Activated T-helper 1 cell treated with Interleukin-2 at 50 U/mL for 16 hours (primary cell): ENCODE results near the gene EPM2A.
A peak's percentile ranks its signal among the peaks of the same experiment; 100 is the strongest.

ENCODE experiments used
- DNase-seq: peaks from one replicate; pipeline ENCODE4 v3.0.0-alpha.2; 2020; ENCODE audit warnings: low read depth

Gene EPM2A

GRCh38 chr6:145670311-145670710 is 65.0 kb downstream of the EPM2A start:
- no peak for DNase-seq

GRCh38 chr6:145669627-145670034 is 65.7 kb downstream of the EPM2A start:
- no peak for DNase-seq

- no peak for DNase-seq
Measured at GRCh38 chr6:145668844-145669243, 66.5 kb downstream of the EPM2A start.

- DNase-seq, result no peak
Measured at GRCh38 chr6:145660676-145661075, 74.6 kb downstream of the EPM2A start.

- no peak for DNase-seq
Measured at GRCh38 chr6:145656128-145656527, 79.2 kb downstream of the EPM2A start.

GRCh38 chr6:145652572-145652971 is 82.7 kb downstream of the EPM2A start:
- no peak for DNase-seq

GRCh38 chr6:145651988-145652387 is 83.3 kb downstream of the EPM2A start:
- DNase-seq, result no peak

- no peak for DNase-seq
Measured at GRCh38 chr6:145648149-145648548, 87.2 kb downstream of the EPM2A start.

GRCh38 chr6:145647602-145648001 is 87.7 kb downstream of the EPM2A start:
- no peak for DNase-seq

GRCh38 chr6:145643760-145644159 is 91.6 kb downstream of the EPM2A start:
- no peak for DNase-seq

GRCh38 chr6:145633981-145634627 is 101.2 kb downstream of the EPM2A start:
- DNase-seq, result peak; percentile 43

- DNase-seq, result no peak
Measured at GRCh38 chr6:145632971-145633370, 102.3 kb downstream of the EPM2A start.

- DNase-seq, result no peak
Measured at GRCh38 chr6:145631374-145631773, 103.9 kb downstream of the EPM2A start.

GRCh38 chr6:145630598-145630997 is 104.7 kb downstream of the EPM2A start:
- DNase-seq, result no peak

GRCh38 chr6:145629478-145629877 is 105.8 kb downstream of the EPM2A start:
- no peak for DNase-seq

GRCh38 chr6:145627451-145627850 is 107.9 kb downstream of the EPM2A start:
- no peak for DNase-seq

GRCh38 chr6:145626857-145627256 is 108.5 kb downstream of the EPM2A start:
- no peak for DNase-seq

GRCh38 chr6:145623231-145623630 is 112.1 kb downstream of the EPM2A start:
- no peak for DNase-seq

- no peak for DNase-seq
Measured at GRCh38 chr6:145621776-145622175, 113.5 kb downstream of the EPM2A start.

GRCh38 chr6:145620088-145620487 is 115.2 kb downstream of the EPM2A start:
- no peak for DNase-seq

GRCh38 chr6:145609521-145609920 is 125.8 kb downstream of the EPM2A start:
- DNase-seq, result no peak

- no peak for DNase-seq
Measured at GRCh38 chr6:145608850-145609249, 126.5 kb downstream of the EPM2A start.

GRCh38 chr6:145603991-145604390 is 131.3 kb downstream of the EPM2A start:
- DNase-seq, result no peak

GRCh38 chr6:145603424-145603833 is 131.9 kb downstream of the EPM2A start:
- no peak for DNase-seq
